HepG2 (cell line): ENCODE results near the gene TSC1.

Source experiments
- CBX5 ChIP-seq: sonication (generic); formaldehyde crosslinking; IDR thresholded peaks from 2 replicates; pipeline ENCODE4 v1.4.0; 2020; ENCODE audit warnings: missing genetic modification reagents, borderline replicate concordance
- FOXJ3 ChIP-seq: sonication (generic); formaldehyde crosslinking; IDR thresholded peaks from 2 replicates; pipeline ENCODE4 v1.4.0; 2020; ENCODE audit warnings: missing genetic modification reagents, mild to moderate bottlenecking, borderline replicate concordance
- GATA4 ChIP-seq: sonication (generic); IDR thresholded peaks from 2 replicates; pipeline ENCODE4 v1.6.1; 2016; ENCODE audit warnings: antibody characterized with exemption, low read depth, borderline replicate concordance
- HMGXB4 ChIP-seq, 2 experiments: sonication (generic) in 1 of 2; formaldehyde crosslinking in 1 of 2; IDR thresholded peaks; 2 replicates each; pipeline versions ENCODE4 v1.4.0 to v1.6.1; 2018 to 2020; ENCODE audit warnings: missing genetic modification reagents in 2 of 2, borderline replicate concordance in 1 of 2, low read depth in 1 of 2, mild to moderate bottlenecking in 1 of 2, missing biosample characterization in 1 of 2
- PBX3 ChIP-seq: sonication (generic); formaldehyde crosslinking; IDR thresholded peaks from 2 replicates; pipeline ENCODE4 v1.8.1; 2023; ENCODE audit warnings: missing genetic modification reagents, inconsistent platforms, borderline replicate concordance
- POLR2AphosphoS5 ChIP-seq: IDR thresholded peaks from 2 replicates; pipeline ENCODE4 v1.6.1; 2012; ENCODE audit warnings: low read depth, low read length
- ZKSCAN8 ChIP-seq: IDR thresholded peaks from 2 replicates; pipeline ENCODE4 v1.6.1; 2016; ENCODE audit warnings: borderline replicate concordance, missing genetic modification reagents, missing compliant biosample characterization
- ZNF331 ChIP-seq: sonication (generic); formaldehyde crosslinking; IDR thresholded peaks from 2 replicates; pipeline ENCODE4 v1.4.0; 2020; ENCODE audit warnings: missing genetic modification reagents
- ZNF512 ChIP-seq: sonication (generic); formaldehyde crosslinking; IDR thresholded peaks from 2 replicates; pipeline ENCODE4 v1.4.0; 2020; ENCODE audit warnings: mild to moderate bottlenecking, missing genetic modification reagents
- ZNF609 ChIP-seq: sonication (generic); formaldehyde crosslinking; IDR thresholded peaks from 2 replicates; pipeline ENCODE4 v1.4.0; 2020; ENCODE audit warnings: mild to moderate bottlenecking, missing genetic modification reagents, borderline replicate concordance
- ZNF768 ChIP-seq: sonication (generic); formaldehyde crosslinking; IDR thresholded peaks from 2 replicates; pipeline ENCODE4 v1.4.0; 2020; ENCODE audit warnings: missing genetic modification reagents

DNA sequence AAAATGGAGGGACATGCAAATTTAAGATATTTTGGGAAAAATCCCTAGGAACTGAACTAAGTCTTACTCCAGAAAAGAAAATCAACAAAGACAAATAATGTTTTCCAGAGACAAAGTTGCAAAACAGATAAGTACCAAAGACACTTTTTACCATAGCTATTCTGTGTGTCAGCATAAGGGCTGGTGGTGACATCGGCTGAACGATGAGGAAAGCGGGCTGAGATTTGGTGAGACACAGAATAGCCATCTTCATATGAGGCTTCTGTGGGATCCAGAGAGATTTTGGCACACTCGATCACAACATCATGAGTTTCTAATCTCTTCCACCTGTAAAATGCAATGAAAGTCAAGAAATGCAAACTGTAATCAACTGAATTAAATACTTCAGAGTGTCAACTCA, 32.3 kb downstream of the TSC1 start:
- no peak for TF ChIP-seq HMGXB4 (CRISPR knock-in tag; IDR thresholded peaks at IDR 0.05; ENCODE audit: borderline replicate concordance in 1 of 2, low read depth in 1 of 2)
- TF ChIP-seq ZNF512: no peak
- no peak for TF ChIP-seq PBX3 (CRISPR knock-in tag)
- TF ChIP-seq POLR2AphosphoS5: no peak
- TF ChIP-seq FOXJ3 (CRISPR knock-in tag): no peak
- no peak for TF ChIP-seq ZKSCAN8 (CRISPR knock-in tag)
- no peak for TF ChIP-seq ZNF331 (CRISPR knock-in tag)
- TF ChIP-seq ZNF609 (CRISPR knock-in tag): no peak
- TF ChIP-seq ZNF768: no peak
- TF ChIP-seq CBX5 (CRISPR knock-in tag): no peak
- TF ChIP-seq GATA4: no peak
